ENCODE data around the gene LRMDA.
"Not testable (repeated sequence)": the region's sequence is repeated elsewhere in the genome, so short reads cannot be mapped to it uniquely, and the experiment has no call there.

The LRMDA gene

GRCh38 chr10:76576276-76576962 lies 1145.0 kb downstream of the LRMDA start:
- no peak for DNase-seq (ENCODE audit: low spot score)

GRCh38 chr10:76577455-76577854 lies 1146.0 kb downstream of the LRMDA start:
- no peak for DNase-seq (ENCODE audit: low spot score)

- no peak for DNase-seq (ENCODE audit: low spot score)
Observed at GRCh38 chr10:76581506-76582256, 1150.3 kb downstream of the LRMDA start.

GRCh38 chr10:76582531-76582930 lies 1151.1 kb downstream of the LRMDA start:
- no peak for DNase-seq (ENCODE audit: low spot score)

GRCh38 chr10:76583711-76584161 lies 1152.3 kb downstream of the LRMDA start:
- no peak for DNase-seq (ENCODE audit: low spot score)

- DNase-seq (ENCODE audit: low spot score): not testable (repeated sequence)
Observed at GRCh38 chr10:76584466-76584865, 1153.0 kb downstream of the LRMDA start.

Small RNA genes within 50 kb of the gene (small RNA-seq; reads per million reads assigned to genes)
- gene MIR606 (0 reads per million in 2 experiments), gene RN7SL518P (0 to 0.40 reads per million in 2 experiments), gene RNU6-673P (0 reads per million in 2 experiments)
